B cell (primary cell): Measurements from ENCODE around the gene SPIRE1. TPM values are rescaled to one million over a fixed set of nuclear protein-coding genes. Genes with fewer than 3 reads are reported as not detected.

Experiments used
- ATAC-seq: fragments of 200-7000 bp; cut with Tn5 transposase; one replicate; pipeline ENCODE4 v1.10.0; 2021; ENCODE audit warnings: low read depth, mild to moderate bottlenecking, moderate number of reproducible peaks, moderate library complexity
- CTCF ChIA-PET: fragments of 350-600 bp; sonication (Branson Sonifier 250); formaldehyde crosslinking; loops from one replicate; lab custom pipeline; 2021; ENCODE audit warnings: antibody characterized with exemption, inconsistent platforms; lab: Charles Lee
- POLR2A ChIA-PET: fragments of 350-600 bp; sonication (Branson Sonifier 250); formaldehyde crosslinking; loops from one replicate; lab custom pipeline; 2021; ENCODE audit warnings: antibody characterized with exemption; lab: Charles Lee
- DNase-seq: peaks from one replicate; pipeline ENCODE4 v3.0.0; 2013
- H2AFZ ChIP-seq: 2 replicates; pipeline ENCODE4 v1.6.1; 2012; ENCODE audit warnings: mild to moderate bottlenecking, low read depth, low read length; ENCODE audit not compliant: insufficient read depth, poor library complexity, severe bottlenecking
- H3K27ac ChIP-seq, 2 donors: 1 replicate in 1 of 2; 2 replicates in 1 of 2; pipeline ENCODE4 v1.5.1; 2012 to 2013; ENCODE audit warnings: low read length in 2 of 2, mild to moderate bottlenecking in 2 of 2, moderate library complexity in 1 of 2
- H3K27me3 ChIP-seq, 4 experiments: fragments of 200-600 bp in 1 of 4; sonication (generic) in 1 of 4; replicated peaks in 1 of 4; 1 replicate in 2 of 4; 2 replicates in 2 of 4; pipeline versions ENCODE4 v1.6.1 to v1.7.0; 2013 to 2016; ENCODE audit warnings: low read length in 3 of 4, mild to moderate bottlenecking in 2 of 4, mixed read lengths in 1 of 4, moderate library complexity in 1 of 4; ENCODE audit not compliant: insufficient read depth in 4 of 4, control insufficient read depth in 3 of 4; ENCODE audit errors: control extremely low read depth in 1 of 4
- H3K36me3 ChIP-seq, 2 experiments: replicated peaks in 1 of 2; 1 replicate in 1 of 2; 2 replicates in 1 of 2; pipeline versions ENCODE4 v1.6.1 to v1.7.1; 2013; ENCODE audit warnings: low read length in 1 of 2; ENCODE audit not compliant: insufficient read depth in 2 of 2, control insufficient read depth in 1 of 2; ENCODE audit errors: control extremely low read depth in 1 of 2, extremely low read depth in 1 of 2
- H3K4me1 ChIP-seq, 2 donors: fragments of 200-600 bp in 1 of 2; sonication (generic) in 1 of 2; 1 replicate in 1 of 2; 2 replicates in 1 of 2; pipeline versions ENCODE4 v1.5.1 to v1.6.1; 2013 to 2017; ENCODE audit warnings: low read length in 2 of 2; ENCODE audit not compliant: control insufficient read depth in 2 of 2, insufficient read depth in 2 of 2
- H3K4me2 ChIP-seq: replicated peaks from 2 replicates; pipeline ENCODE3; 2012; ENCODE audit warnings: mild to moderate bottlenecking, low read depth, low read length; ENCODE audit not compliant: poor library complexity, severe bottlenecking
- H3K4me3 ChIP-seq, 5 experiments: fragments of 200-600 bp in 1 of 5; sonication (generic) in 1 of 5; 1 replicate in 3 of 5; 2 replicates in 2 of 5; pipeline versions ENCODE4 v1.5.1 to v1.7.0; 2011 to 2016; ENCODE audit warnings: low read length in 4 of 5, mild to moderate bottlenecking in 4 of 5, low read depth in 2 of 5, control low read depth in 1 of 5, moderate library complexity in 1 of 5; ENCODE audit not compliant: insufficient read depth in 1 of 5; ENCODE audit errors: control extremely low read depth in 1 of 5, extremely low read depth in 1 of 5
- H3K79me2 ChIP-seq: fragments of 200-600 bp; sonication (generic); one replicate; pipeline ENCODE4 v1.6.0; 2016; ENCODE audit warnings: low read length; ENCODE audit not compliant: control insufficient read depth, insufficient read depth
- H3K9ac ChIP-seq: fragments of 200-600 bp; sonication (generic); 2 replicates; pipeline ENCODE4 v1.6.1; 2017; ENCODE audit warnings: mild to moderate bottlenecking, low read length, moderate library complexity
- H3K9me3 ChIP-seq, 3 donors: one replicate each; pipeline versions ENCODE4 v1.6.1 to v1.7.1; 2013; ENCODE audit warnings: low read length in 2 of 3; ENCODE audit not compliant: control insufficient read depth in 2 of 3, insufficient read depth in 1 of 3; ENCODE audit errors: control extremely low read depth in 1 of 3
- H4K20me1 ChIP-seq: 2 replicates; pipeline ENCODE4 v1.6.0; 2012; ENCODE audit warnings: mild to moderate bottlenecking, low read length; ENCODE audit not compliant: insufficient read depth, control insufficient read depth, poor library complexity, severe bottlenecking
- H3K27ac Mint-ChIP-seq: one replicate; pipeline ENCODE4 v1.8.0; 2021; ENCODE audit warnings: mixed read lengths
- H3K27me3 Mint-ChIP-seq: one replicate; pipeline ENCODE4 v1.8.0; 2021; ENCODE audit warnings: mixed read lengths
- H3K4me1 Mint-ChIP-seq: one replicate; pipeline ENCODE4 v1.8.0; 2021; ENCODE audit warnings: mixed read lengths
- H3K4me3 Mint-ChIP-seq: one replicate; pipeline ENCODE4 v1.8.0; 2021; ENCODE audit warnings: mixed read lengths
- H3K9me3 Mint-ChIP-seq: one replicate; pipeline ENCODE4 v1.8.0; 2022; ENCODE audit warnings: mixed read lengths; ENCODE audit not compliant: insufficient read depth
- EZH2 ChIP-seq: IDR thresholded peaks from 2 replicates; pipeline ENCODE4 v1.6.1; 2012; ENCODE audit warnings: borderline replicate concordance, low read depth, mild to moderate bottlenecking, moderate library complexity, low read length; ENCODE audit not compliant: insufficient read depth, poor library complexity, severe bottlenecking
- WGBS: methylation state at CpG from one replicate; pipeline ENCODE4 v1.1.5; 2013; ENCODE audit warnings: missing lambda C conversion rate; ENCODE audit not compliant: insufficient coverage; 5-methylcytosine and 5-hydroxymethylcytosine counted together
- intact Hi-C: fragments of 100-400 bp; cut with micrococcal nuclease; formaldehyde crosslinking; loops from one replicate; pipeline ENCODE4 v1.10.0; 2022
- polyA plus RNA-seq: library from polyadenylated mRNA; depleted of rRNA; stranded (reverse); fragments of >200 nt; gene quantifications from 2 replicates; pipeline ENCODE4 v1.2.3, GENCODE V29; 2012
- total RNA-seq, 2 donors: library from RNA; stranded (reverse); fragments of 120-200 nt in 1 of 2; gene quantifications; 1 replicate in 1 of 2; 2 replicates in 1 of 2; pipeline versions ENCODE4 v1.2.3 to v1.2.4, GENCODE V29; 2013 to 2022
- TF ChIP-seq, protein P1 (sequence below): fragments of 200-600 bp; IDR thresholded peaks from one replicate; pipeline ENCODE4 v1.8.0; 2022; ENCODE audit warnings: antibody characterized with exemption, mild to moderate bottlenecking

The SPIRE1 gene
- total and polyA plus RNA-seq, 2 donors (not counting 1 experiment from before 2014, with no cell fraction given) = 0.22 to 4.0 TPM

DNA sequence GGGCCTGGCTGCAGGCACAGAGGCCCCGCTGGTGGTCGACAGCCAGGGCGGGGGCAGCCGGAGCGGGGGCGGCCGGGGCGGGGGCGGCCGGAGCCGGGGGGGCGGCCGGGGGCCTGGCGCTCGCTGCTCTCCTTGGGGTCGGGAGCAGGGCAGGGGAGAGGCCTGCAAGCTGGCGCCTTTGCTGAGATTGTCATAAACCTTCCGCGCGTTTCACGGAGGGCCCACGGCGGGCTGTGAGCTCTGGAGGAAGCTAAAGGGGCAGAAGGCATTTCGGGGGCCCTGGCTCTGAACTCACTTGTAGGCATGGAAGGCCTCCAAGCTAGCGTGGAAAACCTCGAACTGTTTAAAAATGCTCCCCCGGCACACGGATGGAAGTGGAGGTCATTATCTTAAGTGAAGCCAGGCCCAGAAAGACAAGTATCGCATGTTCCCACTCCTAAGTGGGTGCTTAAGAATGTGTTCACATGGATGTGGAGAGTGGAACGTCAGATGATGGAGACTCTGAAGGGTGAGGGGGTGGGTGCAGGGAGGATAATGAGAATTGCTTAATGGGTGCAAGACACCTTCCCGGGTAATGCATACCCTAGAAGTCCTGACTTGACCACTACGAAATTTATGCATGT lies 249.5 kb downstream of the SPIRE1 start:
- intact Hi-C loops = loop anchor here (5.0 kb wide), 1 partner anchor 429 kb away; no protein-coding TSS in a partner anchor
- ChIA-PET CTCF (interaction anchor here (0.7 to 2.0 kb wide), 6 partner anchors 12 to 250 kb away, joined by 3 to 5 read pairs (median 3); partner anchors contain the start of genes AFG3L2 and SPIRE1), POLR2A (interaction anchor here (0.5 to 1.7 kb wide), 5 partner anchors 11 to 1160 kb away, joined by 4 to 13 read pairs (median 6); partner anchors contain the start of genes AFG3L2, CEP76 and PSMG2)
- H3K4me3 ChIP-seq = peak overlapping the region in 4 of 5 experiments; percentile 49 to 74 (median 60)
- peaks cover 18% of the 10 kb centered on the region for H3K4me1 Mint-ChIP-seq
- no peak overlapping the region for H3K27ac ChIP-seq
- TF ChIP-seq EZH2 = no peak
- TF ChIP-seq, protein P1, sequence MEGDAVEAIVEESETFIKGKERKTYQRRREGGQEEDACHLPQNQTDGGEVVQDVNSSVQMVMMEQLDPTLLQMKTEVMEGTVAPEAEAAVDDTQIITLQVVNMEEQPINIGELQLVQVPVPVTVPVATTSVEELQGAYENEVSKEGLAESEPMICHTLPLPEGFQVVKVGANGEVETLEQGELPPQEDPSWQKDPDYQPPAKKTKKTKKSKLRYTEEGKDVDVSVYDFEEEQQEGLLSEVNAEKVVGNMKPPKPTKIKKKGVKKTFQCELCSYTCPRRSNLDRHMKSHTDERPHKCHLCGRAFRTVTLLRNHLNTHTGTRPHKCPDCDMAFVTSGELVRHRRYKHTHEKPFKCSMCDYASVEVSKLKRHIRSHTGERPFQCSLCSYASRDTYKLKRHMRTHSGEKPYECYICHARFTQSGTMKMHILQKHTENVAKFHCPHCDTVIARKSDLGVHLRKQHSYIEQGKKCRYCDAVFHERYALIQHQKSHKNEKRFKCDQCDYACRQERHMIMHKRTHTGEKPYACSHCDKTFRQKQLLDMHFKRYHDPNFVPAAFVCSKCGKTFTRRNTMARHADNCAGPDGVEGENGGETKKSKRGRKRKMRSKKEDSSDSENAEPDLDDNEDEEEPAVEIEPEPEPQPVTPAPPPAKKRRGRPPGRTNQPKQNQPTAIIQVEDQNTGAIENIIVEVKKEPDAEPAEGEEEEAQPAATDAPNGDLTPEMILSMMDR = no peak
- no peaks in the 10 kb centered on the region for H3K79me2 ChIP-seq
- peak overlapping the region; percentile 94 for H3K4me2 ChIP-seq
- ATAC-seq (no peak), DNase-seq (peak; percentile 47)
- WGBS = 8% methylated on average over 30 of the region's 32 CpGs
- peak overlapping the region; percentile 65 for H3K27ac Mint-ChIP-seq
- H3K27me3 ChIP-seq = peaks cover 0 to 25% (median 0%) of the 10 kb centered on the region in 4 experiments
- no peaks in the 10 kb centered on the region for H3K36me3 ChIP-seq
- peak overlapping the region; percentile 90 for H3K4me3 Mint-ChIP-seq
- H3K4me1 ChIP-seq = peaks cover 9 to 18% of the 10 kb centered on the region in 2 donors
- H3K27me3 Mint-ChIP-seq = peaks cover 14% of the 10 kb centered on the region
- no peaks in the 10 kb centered on the region for H3K9me3 ChIP-seq
- peak overlapping the region; percentile 86 for H2AFZ ChIP-seq
- peak overlapping the region; percentile 75 for H3K9ac ChIP-seq
- no peaks in the 10 kb centered on the region for H3K9me3 Mint-ChIP-seq
- H4K20me1 ChIP-seq = no peaks in the 10 kb centered on the region
